Esophagus squamous epithelium (tissue), 5 donors: Measurements from ENCODE around the gene SMYD2. TPM values are rescaled to one million over a fixed set of nuclear protein-coding genes. Genes with fewer than 3 reads are reported as not detected.
"Not testable (repeated sequence)": the region's sequence is repeated elsewhere in the genome, so short reads cannot be mapped to it uniquely, and the experiment has no call there.

Source experiments
- DNase-seq: peaks from one replicate; lab custom pipeline; 2025; lab: John Stamatoyannopoulos, UW
- H3K27ac ChIP-seq, 4 donors: fragments of 200-600 bp; sonication (generic); one replicate each; pipeline ENCODE4 v1.5.1; 2016 to 2019; ENCODE audit warnings: mild to moderate bottlenecking in 1 of 4
- H3K27me3 ChIP-seq, 4 donors: fragments of 200-600 bp; sonication (generic); 1 replicate in 3 of 4; 2 replicates in 1 of 4; pipeline versions ENCODE4 v1.5.1 to v1.6.0; 2017 to 2021; ENCODE audit warnings: antibody characterized with exemption in 1 of 4
- H3K36me3 ChIP-seq, 3 donors: fragments of 200-600 bp; sonication (generic); one replicate each; pipeline ENCODE4 v1.5.1; 2016 to 2019
- H3K4me1 ChIP-seq, 3 donors: fragments of 200-600 bp; sonication (generic); one replicate each; pipeline ENCODE4 v1.5.1; 2017 to 2019
- H3K4me3 ChIP-seq, 4 donors: fragments of 200-600 bp; sonication (generic); 1 replicate in 3 of 4; 2 replicates in 1 of 4; pipeline ENCODE4 v1.5.1; 2016 to 2019; ENCODE audit warnings: mild to moderate bottlenecking in 2 of 4, moderate library complexity in 1 of 4
- H3K9me3 ChIP-seq, 3 donors: fragments of 200-600 bp; sonication (generic); one replicate each; pipeline ENCODE4 v1.5.1; 2016 to 2019
- CTCF ChIP-seq, 6 experiments: fragments of 450-650 bp in 4 of 6; fragments of 200-600 bp in 2 of 6; sonication (generic) in 2 of 6; IDR thresholded peaks; one replicate each; pipeline ENCODE4 v1.5.1; 2016 to 2019; ENCODE audit warnings: antibody characterized with exemption in 6 of 6, mild to moderate bottlenecking in 4 of 6, moderate library complexity in 4 of 6
- POLR2A ChIP-seq, 4 donors: fragments of 450-650 bp; IDR thresholded peaks; one replicate each; pipeline ENCODE4 v1.6.1; 2017; ENCODE audit warnings: antibody characterized with exemption in 4 of 4, mild to moderate bottlenecking in 4 of 4, moderate library complexity in 3 of 4
- WGBS, 2 donors: methylation state at CpG; one replicate each; pipeline ENCODE4 v1.1.5; 2018; 5-methylcytosine and 5-hydroxymethylcytosine counted together
- intact Hi-C: fragments of 100-400 bp; cut with DNase I; formaldehyde crosslinking; loops from one replicate; pipeline ENCODE4 v1.15.0; 2022
- total RNA-seq, 4 donors: library from RNA; depleted of rRNA; stranded (reverse); fragments of >200 nt; gene quantifications; one replicate each; pipeline ENCODE4 v1.1.0, GENCODE V29; 2016
- donor health status: DM: yes; HTN: yes; CAD: no.

The SMYD2 gene
- total RNA-seq, 4 donors from 2014 or later: 19.0 to 35.5 (median 30.4) TPM

- intact Hi-C loops: no loop called here
- Histone ChIP-seq H3K27ac (no peak overlapping the region), H3K9me3 (no peaks in the 10 kb centered on the region), H3K36me3 (no peaks in the 10 kb centered on the region), H3K4me3 (no peak overlapping the region), H3K4me1 (no peaks in the 10 kb centered on the region), H3K27me3 (peaks cover 0 to 62% (median 1%) of the 10 kb centered on the region in 4 donors)
- 50 to 58% methylated on average over 2 of the region's 2 CpGs for WGBS, 2 donors
- no peak for TF ChIP-seq POLR2A (IDR thresholded peaks at IDR 0.05)
- TF ChIP-seq CTCF (IDR thresholded peaks at IDR 0.05): no peak
- DNase-seq: no peak
These were observed 10.8 kb upstream of the SMYD2 start for GRCh38 chr1:214270097-214270650.

- intact Hi-C loops: no loop called here
- H3K9me3 ChIP-seq: no peaks in the 10 kb centered on the region
- no peaks in the 10 kb centered on the region for H3K36me3 ChIP-seq
- no peak for DNase-seq
- H3K27me3 ChIP-seq: peaks cover 0 to 50% (median 1%) of the 10 kb centered on the region in 4 donors
- TF ChIP-seq POLR2A (IDR thresholded peaks at IDR 0.05) (no peak), CTCF (IDR thresholded peaks at IDR 0.05) (no peak)
- H3K4me1 ChIP-seq: no peaks in the 10 kb centered on the region
- 36 to 42% methylated on average over 2 to 3 of the region's 3 CpGs for WGBS, 2 donors
- H3K4me3 ChIP-seq: no peak overlapping the region
- no peak overlapping the region for H3K27ac ChIP-seq
These were observed 9.6 kb upstream of the SMYD2 start for GRCh38 chr1:214271174-214271858.

GRCh38 chr1:214271995-214272731 lies 8.8 kb upstream of the SMYD2 start:
- peaks cover 0 to 42% (median 1%) of the 10 kb centered on the region in 4 donors for H3K27me3 ChIP-seq
- no peaks in the 10 kb centered on the region for H3K9me3 ChIP-seq
- H3K4me3 ChIP-seq: no peak overlapping the region
- TF ChIP-seq CTCF (IDR thresholded peaks at IDR 0.05) (no peak), POLR2A (IDR thresholded peaks at IDR 0.05) (no peak)
- no peaks in the 10 kb centered on the region for H3K4me1 ChIP-seq
- intact Hi-C loops: no loop called here
- no peak overlapping the region for H3K27ac ChIP-seq
- WGBS, 2 donors: 54 to 61% methylated on average over 4 of the region's 4 CpGs
- H3K36me3 ChIP-seq: no peaks in the 10 kb centered on the region
- no peak for DNase-seq

- peaks cover 0 to 33% (median 1%) of the 10 kb centered on the region in 4 donors for H3K27me3 ChIP-seq
- H3K4me1 ChIP-seq: no peaks in the 10 kb centered on the region
- WGBS, 2 donors: 75% methylated on average over 2 of the region's 2 CpGs
- no peak overlapping the region for H3K4me3 ChIP-seq
- H3K9me3 ChIP-seq: no peaks in the 10 kb centered on the region
- no peak for TF ChIP-seq POLR2A (IDR thresholded peaks at IDR 0.05)
- no peak for TF ChIP-seq CTCF (IDR thresholded peaks at IDR 0.05)
- no peak for DNase-seq
- H3K27ac ChIP-seq: no peak overlapping the region
- intact Hi-C loops: no loop called here
- no peaks in the 10 kb centered on the region for H3K36me3 ChIP-seq
These were observed 7.9 kb upstream of the SMYD2 start for GRCh38 chr1:214272964-214273533.

- H3K27ac ChIP-seq, H3K9me3 ChIP-seq, DNase-seq, H3K4me3 ChIP-seq, intact Hi-C loops, H3K27me3 ChIP-seq, H3K36me3 ChIP-seq: not testable (repeated sequence)
- peaks cover 0 to 10% (median 5%) of the 10 kb centered on the region in 3 donors for H3K4me1 ChIP-seq
- 85 to 95% methylated on average over 4 of the region's 4 CpGs for WGBS, 2 donors
These were observed 5.3 kb upstream of the SMYD2 start for GRCh38 chr1:214275700-214276099.
